Stimulated activated CD4-positive, alpha-beta T cell treated with anti-CD3 and anti-CD28 coated beads, Interleukin-4, amount 100 ng/mL, for 1 hour (primary cell): ENCODE results near the gene CCND1.
A peak's percentile ranks its signal among the peaks of the same experiment; 100 is the strongest.

ENCODE experiments used
- DNase-seq: peaks from one replicate; pipeline ENCODE4 v3.0.0-alpha.2; 2020

The CCND1 gene

GRCh38 chr11:69641681-69642548 is 959 bp downstream of the CCND1 start:
- peak; percentile 32 for DNase-seq

GRCh38 chr11:69642549-69642912 is 1.6 kb downstream of the CCND1 start:
- DNase-seq = peak; percentile 71

GRCh38 chr11:69642913-69643632 is 2.1 kb downstream of the CCND1 start:
- DNase-seq = peak; percentile 84

- DNase-seq = no peak
These were observed 2.7 kb downstream of the CCND1 start for GRCh38 chr11:69643646-69644045.

GRCh38 chr11:69644071-69644961 is 3.4 kb downstream of the CCND1 start:
- DNase-seq = no peak

- no peak for DNase-seq
These were observed 4.2 kb downstream of the CCND1 start for GRCh38 chr11:69644962-69645675.

- DNase-seq = no peak
These were observed 5.0 kb downstream of the CCND1 start for GRCh38 chr11:69645801-69646492.

- no peak for DNase-seq
These were observed 5.8 kb downstream of the CCND1 start for GRCh38 chr11:69646493-69647389.

GRCh38 chr11:69647390-69647748 is 6.4 kb downstream of the CCND1 start:
- DNase-seq = no peak

- DNase-seq = no peak
These were observed 7.0 kb downstream of the CCND1 start for GRCh38 chr11:69647761-69648497.

- no peak for DNase-seq
These were observed 8.0 kb downstream of the CCND1 start for GRCh38 chr11:69648679-69649575.

- DNase-seq = no peak
These were observed 8.6 kb downstream of the CCND1 start for GRCh38 chr11:69649576-69649900.

GRCh38 chr11:69650081-69650831 is 9.3 kb downstream of the CCND1 start:
- DNase-seq = no peak

- no peak for DNase-seq
These were observed 9.9 kb downstream of the CCND1 start for GRCh38 chr11:69650832-69651344.

GRCh38 chr11:69651834-69652620 is 11.1 kb downstream of the CCND1 start:
- DNase-seq = no peak

- DNase-seq = no peak
These were observed 12.0 kb downstream of the CCND1 start for GRCh38 chr11:69652999-69653398.

GRCh38 chr11:69653406-69653960 is 12.5 kb downstream of the CCND1 start:
- DNase-seq = no peak
